GM12891 (cell line): ENCODE measurements around the gene ITPR3.

ENCODE experiments used
- POLR2A ChIP-seq: IDR thresholded peaks from 2 replicates; pipeline ENCODE4 v1.6.1; 2011; ENCODE audit warnings: low read depth, low read length, control low read depth
- POLR2AphosphoS5 ChIP-seq: IDR thresholded peaks from 2 replicates; pipeline ENCODE4 v1.6.1; 2011; ENCODE audit warnings: low read depth, low read length, control low read depth

- TF ChIP-seq POLR2AphosphoS5 (no peak), POLR2A (no peak)
These were observed 13.8 kb downstream of the ITPR3 start for GRCh38 chr6:33634946-33635345.
